H1 (cell line): ENCODE data around the gene TMEM145.

Experiments used
- BRCA1 ChIP-seq: IDR thresholded peaks from 2 replicates; pipeline ENCODE4 v1.6.1; 2012; ENCODE audit warnings: low read depth, low read length, improper control_type of control experiment
- CBX5 ChIP-seq: fragments of 300-800, 300-1000 bp; sonication (generic); IDR thresholded peaks from 2 replicates; pipeline ENCODE4 v1.7.1; 2016; ENCODE audit warnings: antibody characterized with exemption, low read length, low read depth
- CHD1 ChIP-seq: IDR thresholded peaks from 2 replicates; pipeline ENCODE4 v1.6.1; 2012; ENCODE audit warnings: low read depth, low read length, improper control_type of control experiment
- EGR1 ChIP-seq: IDR thresholded peaks from 2 replicates; pipeline ENCODE4 v1.6.1; 2011; ENCODE audit warnings: low read depth, low read length, borderline replicate concordance
- EP300 ChIP-seq, 2 experiments: IDR thresholded peaks; 1 replicate in 1 of 2; 2 replicates in 1 of 2; pipeline ENCODE4 v1.6.1; 2011 to 2012; ENCODE audit warnings: low read depth in 2 of 2, low read length in 2 of 2, mild to moderate bottlenecking in 2 of 2, borderline replicate concordance in 1 of 2, inconsistent platforms in 1 of 2, moderate library complexity in 1 of 2
- FOSL1 ChIP-seq: IDR thresholded peaks from 2 replicates; pipeline ENCODE4 v1.6.1; 2011; ENCODE audit warnings: mild to moderate bottlenecking, low read depth, low read length, moderate library complexity; ENCODE audit not compliant: insufficient read depth
- KDM5A ChIP-seq: fragments of 200-600 bp; IDR thresholded peaks from 2 replicates; pipeline ENCODE4 v1.7.1; 2012; ENCODE audit warnings: mild to moderate bottlenecking, low read length, inconsistent platforms, mixed read lengths
- POLR2A ChIP-seq, 2 experiments: IDR thresholded peaks; 1 replicate in 1 of 2; 2 replicates in 1 of 2; pipeline ENCODE4 v1.6.1; 2011; ENCODE audit warnings: low read depth in 2 of 2, low read length in 2 of 2, mild to moderate bottlenecking in 2 of 2; ENCODE audit errors: control extremely low read depth in 1 of 2
- POLR2AphosphoS5 ChIP-seq: IDR thresholded peaks from 2 replicates; pipeline ENCODE4 v1.6.1; 2011; ENCODE audit warnings: low read depth, low read length
- RFX5 ChIP-seq: IDR thresholded peaks from 2 replicates; pipeline ENCODE4 v1.6.1; 2011; ENCODE audit warnings: low read depth, low read length, improper control_type of control experiment, borderline replicate concordance
- TF ChIP-seq, protein P1 (sequence below), 3 experiments: IDR thresholded peaks; 1 replicate in 2 of 3; 2 replicates in 1 of 3; pipeline versions ENCODE4 v1.5.1 to v1.6.1; 2011; ENCODE audit warnings: low read length in 3 of 3, mild to moderate bottlenecking in 3 of 3, inconsistent platforms in 2 of 3, low read depth in 1 of 3, moderate library complexity in 1 of 3; ENCODE audit not compliant: insufficient read depth in 1 of 3; ENCODE audit errors: control extremely low read depth in 1 of 3

DNA sequence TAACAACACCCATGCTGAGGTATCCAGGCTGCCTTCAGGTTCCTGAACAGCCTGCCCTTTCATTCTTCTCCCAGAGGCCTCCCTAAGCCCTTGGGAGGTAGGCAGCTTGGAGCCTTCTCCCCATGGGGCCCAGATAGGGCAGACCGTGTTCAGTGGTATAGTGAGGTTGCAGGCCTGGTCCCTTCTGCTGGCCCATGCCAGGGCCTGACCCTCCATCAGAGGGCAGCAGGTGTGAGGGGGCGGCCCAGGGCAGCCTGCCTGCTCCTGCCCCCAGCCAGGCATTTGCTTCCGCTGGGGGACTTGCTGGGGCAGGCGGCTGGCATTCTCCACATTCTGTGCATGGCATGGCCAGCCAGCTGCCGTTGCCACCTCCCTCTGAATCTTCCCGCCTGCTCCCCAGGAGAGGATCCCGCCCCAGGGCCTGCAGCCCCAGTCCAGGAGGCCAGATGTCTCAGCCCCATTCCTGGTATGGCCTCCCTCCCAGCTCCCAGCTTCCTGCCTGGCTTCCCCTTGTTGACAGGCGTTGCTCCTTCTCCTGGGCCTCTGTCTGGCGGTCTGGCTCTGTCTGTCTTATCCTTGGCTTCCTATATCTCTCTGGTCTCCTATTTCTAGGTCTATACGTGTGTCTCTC, 35.2 kb upstream of the TMEM145 start:
- TF ChIP-seq POLR2A (IDR thresholded peaks at IDR 0.05; ENCODE audit: control extremely low read depth in 1 of 2, low read depth in 2 of 2, low read length in 2 of 2) (no peak), POLR2AphosphoS5 (no peak), CBX5 (no peak), EP300 (IDR thresholded peaks at IDR 0.05; ENCODE audit: borderline replicate concordance in 1 of 2, low read depth in 2 of 2, low read length in 2 of 2) (no peak), BRCA1 (no peak), EGR1 (no peak), KDM5A (no peak), FOSL1 (no peak), RFX5 (no peak), CHD1 (no peak)
- TF ChIP-seq, protein P1, sequence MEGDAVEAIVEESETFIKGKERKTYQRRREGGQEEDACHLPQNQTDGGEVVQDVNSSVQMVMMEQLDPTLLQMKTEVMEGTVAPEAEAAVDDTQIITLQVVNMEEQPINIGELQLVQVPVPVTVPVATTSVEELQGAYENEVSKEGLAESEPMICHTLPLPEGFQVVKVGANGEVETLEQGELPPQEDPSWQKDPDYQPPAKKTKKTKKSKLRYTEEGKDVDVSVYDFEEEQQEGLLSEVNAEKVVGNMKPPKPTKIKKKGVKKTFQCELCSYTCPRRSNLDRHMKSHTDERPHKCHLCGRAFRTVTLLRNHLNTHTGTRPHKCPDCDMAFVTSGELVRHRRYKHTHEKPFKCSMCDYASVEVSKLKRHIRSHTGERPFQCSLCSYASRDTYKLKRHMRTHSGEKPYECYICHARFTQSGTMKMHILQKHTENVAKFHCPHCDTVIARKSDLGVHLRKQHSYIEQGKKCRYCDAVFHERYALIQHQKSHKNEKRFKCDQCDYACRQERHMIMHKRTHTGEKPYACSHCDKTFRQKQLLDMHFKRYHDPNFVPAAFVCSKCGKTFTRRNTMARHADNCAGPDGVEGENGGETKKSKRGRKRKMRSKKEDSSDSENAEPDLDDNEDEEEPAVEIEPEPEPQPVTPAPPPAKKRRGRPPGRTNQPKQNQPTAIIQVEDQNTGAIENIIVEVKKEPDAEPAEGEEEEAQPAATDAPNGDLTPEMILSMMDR (IDR thresholded peaks at IDR 0.05; ENCODE audit: control extremely low read depth in 1 of 3, insufficient read depth in 1 of 3, low read depth in 1 of 3, low read length in 3 of 3): no peak
